ENCODE measurements around the gene TTC7B.

GRCh38 chr14:90639641-90640040 is 176.6 kb downstream of the TTC7B start:
- TF ChIP-seq POLR2A (IDR thresholded peaks at IDR 0.05), result no peak
- TF ChIP-seq, protein P1, sequence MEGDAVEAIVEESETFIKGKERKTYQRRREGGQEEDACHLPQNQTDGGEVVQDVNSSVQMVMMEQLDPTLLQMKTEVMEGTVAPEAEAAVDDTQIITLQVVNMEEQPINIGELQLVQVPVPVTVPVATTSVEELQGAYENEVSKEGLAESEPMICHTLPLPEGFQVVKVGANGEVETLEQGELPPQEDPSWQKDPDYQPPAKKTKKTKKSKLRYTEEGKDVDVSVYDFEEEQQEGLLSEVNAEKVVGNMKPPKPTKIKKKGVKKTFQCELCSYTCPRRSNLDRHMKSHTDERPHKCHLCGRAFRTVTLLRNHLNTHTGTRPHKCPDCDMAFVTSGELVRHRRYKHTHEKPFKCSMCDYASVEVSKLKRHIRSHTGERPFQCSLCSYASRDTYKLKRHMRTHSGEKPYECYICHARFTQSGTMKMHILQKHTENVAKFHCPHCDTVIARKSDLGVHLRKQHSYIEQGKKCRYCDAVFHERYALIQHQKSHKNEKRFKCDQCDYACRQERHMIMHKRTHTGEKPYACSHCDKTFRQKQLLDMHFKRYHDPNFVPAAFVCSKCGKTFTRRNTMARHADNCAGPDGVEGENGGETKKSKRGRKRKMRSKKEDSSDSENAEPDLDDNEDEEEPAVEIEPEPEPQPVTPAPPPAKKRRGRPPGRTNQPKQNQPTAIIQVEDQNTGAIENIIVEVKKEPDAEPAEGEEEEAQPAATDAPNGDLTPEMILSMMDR (IDR thresholded peaks at IDR 0.05), result no peak
- TF ChIP-seq POLR2AphosphoS5 (IDR thresholded peaks at IDR 0.05), result no peak

All from prostate gland (tissue), 2 donors.